Embryonic facial prominence (tissue), 1 donor: ENCODE data around the gene CYP46A1.

ENCODE experiments used
- DNase-seq: peaks from one replicate; pipeline ENCODE4 v3.0.0-alpha.2; 2016; ENCODE audit errors: extremely low spot score

CYP46A1 gene

GRCh38 chr14:99744199-99744872 is 60.2 kb downstream of the CYP46A1 start:
- DNase-seq, result no peak

GRCh38 chr14:99744873-99745224 is 60.8 kb downstream of the CYP46A1 start:
- DNase-seq, result no peak

GRCh38 chr14:99745307-99745951 is 61.3 kb downstream of the CYP46A1 start:
- no peak for DNase-seq

- no peak for DNase-seq
These were observed 63.1 kb downstream of the CYP46A1 start for GRCh38 chr14:99747167-99747566.

GRCh38 chr14:99747582-99748330 is 63.7 kb downstream of the CYP46A1 start:
- DNase-seq, result no peak

- no peak for DNase-seq
These were observed 64.4 kb downstream of the CYP46A1 start for GRCh38 chr14:99748529-99748928.

GRCh38 chr14:99749142-99749541 is 65.0 kb downstream of the CYP46A1 start:
- no peak for DNase-seq

- DNase-seq, result no peak
These were observed 65.9 kb downstream of the CYP46A1 start for GRCh38 chr14:99749763-99750715.

- no peak for DNase-seq
These were observed 66.8 kb downstream of the CYP46A1 start for GRCh38 chr14:99750746-99751450.

- DNase-seq, result no peak
These were observed 67.7 kb downstream of the CYP46A1 start for GRCh38 chr14:99751539-99752485.

- no peak for DNase-seq
These were observed 68.5 kb downstream of the CYP46A1 start for GRCh38 chr14:99752486-99753121.

GRCh38 chr14:99753225-99754140 is 69.4 kb downstream of the CYP46A1 start:
- DNase-seq, result no peak

GRCh38 chr14:99754141-99755067 is 70.3 kb downstream of the CYP46A1 start:
- no peak for DNase-seq

- DNase-seq, result no peak
These were observed 70.9 kb downstream of the CYP46A1 start for GRCh38 chr14:99755068-99755405.

GRCh38 chr14:99755629-99756603 is 71.8 kb downstream of the CYP46A1 start:
- no peak for DNase-seq

GRCh38 chr14:99756796-99757195 is 72.7 kb downstream of the CYP46A1 start:
- DNase-seq, result no peak
